Pancreas (tissue), 10 donors: ENCODE data around the gene ETV3. TPM values are rescaled to one million over a fixed set of nuclear protein-coding genes. Genes with fewer than 3 reads are reported as not detected.

Source experiments
- ATAC-seq, 4 donors: fragments of 200-7000 bp; cut with Tn5 transposase; one replicate each; pipeline versions ENCODE4 v1.8.0 to v1.9.1; 2020; ENCODE audit warnings: mild to moderate bottlenecking in 4 of 4, moderate library complexity in 4 of 4
- DNase-seq, 6 donors: peaks; one replicate each; pipeline ENCODE4 v3.0.0-alpha.2; 2020
- FAIRE-seq: peaks from 2 replicates; lab custom pipeline; 2012; peaks lifted over from hg19 to GRCh38; lab: Jason Lieb, UNC
- H3K27ac ChIP-seq, 4 donors: fragments of 200-600 bp; sonication (generic); 1 replicate in 3 of 4; 2 replicates in 1 of 4; pipeline versions ENCODE4 v1.5.0 to v1.8.0; 2020
- H3K27me3 ChIP-seq, 4 donors: fragments of 200-600 bp; one replicate each; pipeline ENCODE4 v1.8.0; 2021
- H3K36me3 ChIP-seq, 3 donors: fragments of 200-600 bp; sonication (generic) in 1 of 3; one replicate each; pipeline versions ENCODE4 v1.5.0 to v1.8.0; 2020 to 2021
- H3K4me1 ChIP-seq, 3 donors: fragments of 200-600 bp; one replicate each; pipeline ENCODE4 v1.8.0; 2021
- H3K4me3 ChIP-seq, 4 donors: fragments of 200-600 bp; sonication (generic) in 2 of 4; one replicate each; pipeline versions ENCODE4 v1.5.0 to v1.8.0; 2020 to 2021
- H3K9me3 ChIP-seq, 4 donors: fragments of 200-600 bp; one replicate each; pipeline ENCODE4 v1.8.0; 2021
- WGBS, 2 donors: extraction: QIAGEN DNeasy Blood & Tissue Kit; methylation state at CpG; one replicate each; pipeline ENCODE4 v1.1.7; 2013; 5-methylcytosine and 5-hydroxymethylcytosine counted together
- intact Hi-C, 3 donors: fragments of 100-400 bp; cut with DNase I; formaldehyde crosslinking; loops; one replicate each; pipeline versions ENCODE4 v1.11.1 to v1.14.2; 2022
- polyA plus RNA-seq, 2 donors: library from polyadenylated mRNA; stranded (reverse); fragments of 200-250 nt; gene quantifications; one replicate each; pipeline ENCODE4 v1.2.3, GENCODE V29; 2013
- total RNA-seq, 6 donors: library from RNA; stranded (reverse); fragmentation: NEBNext Ultra II Directional in 4 of 6; extraction: Animal tissue kit (Norgen Biotek cat#: 25700) in 4 of 6; gene quantifications; one replicate each; pipeline versions ENCODE4 v1.2.1 to v1.2.4, GENCODE V29; 2021 to 2023
- TF ChIP-seq, protein P1 (sequence below), 4 donors: fragments of 200-600 bp; sonication (generic) in 3 of 4; IDR thresholded peaks; one replicate each; pipeline versions ENCODE4 v1.5.0 to v1.8.0; 2021; ENCODE audit warnings: antibody characterized with exemption in 4 of 4
- donor health status: healthy with polysubstance abuse.
- donor health status: DM: no; HTN: no; CAD: no; lungs with moderate emphysema.
- donor health status: DM: no; HTN: no; CAD: no.
- donor health status: control.
- donor health status: control.
- donor health status: Bipolar disorder and iron deficiency.
- donor health status: DM: yes; HTN: yes; CAD: no.
- donor health status: DM: no; HTN: no; CAD: no.
- donor health status: DM: no; HTN: no; CAD: no.
- donor health status: DM: yes; HTN: yes; CAD: no.

ETV3 gene
- total and polyA plus RNA-seq, 8 donors = 2.9 to 12.9 (median 7.3) TPM

DNA sequence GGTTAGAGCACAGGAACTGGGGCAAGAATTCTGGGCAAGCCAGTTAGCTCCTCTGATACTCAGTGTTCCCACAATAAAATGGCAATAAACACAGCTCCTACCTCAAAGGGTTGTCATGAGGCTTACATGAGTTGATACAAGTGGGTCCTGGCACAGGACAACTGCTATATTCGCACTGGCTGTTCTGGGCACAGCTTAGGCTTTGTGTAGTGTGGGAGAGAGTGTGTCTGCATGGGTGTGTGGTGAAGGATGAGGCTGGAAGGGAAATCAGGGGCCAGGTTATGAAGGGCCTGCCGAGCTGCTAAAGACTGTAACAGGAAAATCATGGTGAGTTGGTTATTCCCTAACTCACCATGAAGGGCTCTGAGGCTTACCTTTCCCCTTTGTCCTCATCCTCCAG lies 18.7 kb downstream of the ETV3 start:
- no peaks in the 10 kb centered on the region for H3K27me3 ChIP-seq
- H3K4me3 ChIP-seq = no peak overlapping the region
- intact Hi-C loops = no loop called here
- H3K4me1 ChIP-seq = no peaks in the 10 kb centered on the region
- no peak for FAIRE-seq
- WGBS, 2 donors = 76 to 89% methylated on average over 2 of the region's 2 CpGs
- ATAC-seq = no peak
- TF ChIP-seq, protein P1, sequence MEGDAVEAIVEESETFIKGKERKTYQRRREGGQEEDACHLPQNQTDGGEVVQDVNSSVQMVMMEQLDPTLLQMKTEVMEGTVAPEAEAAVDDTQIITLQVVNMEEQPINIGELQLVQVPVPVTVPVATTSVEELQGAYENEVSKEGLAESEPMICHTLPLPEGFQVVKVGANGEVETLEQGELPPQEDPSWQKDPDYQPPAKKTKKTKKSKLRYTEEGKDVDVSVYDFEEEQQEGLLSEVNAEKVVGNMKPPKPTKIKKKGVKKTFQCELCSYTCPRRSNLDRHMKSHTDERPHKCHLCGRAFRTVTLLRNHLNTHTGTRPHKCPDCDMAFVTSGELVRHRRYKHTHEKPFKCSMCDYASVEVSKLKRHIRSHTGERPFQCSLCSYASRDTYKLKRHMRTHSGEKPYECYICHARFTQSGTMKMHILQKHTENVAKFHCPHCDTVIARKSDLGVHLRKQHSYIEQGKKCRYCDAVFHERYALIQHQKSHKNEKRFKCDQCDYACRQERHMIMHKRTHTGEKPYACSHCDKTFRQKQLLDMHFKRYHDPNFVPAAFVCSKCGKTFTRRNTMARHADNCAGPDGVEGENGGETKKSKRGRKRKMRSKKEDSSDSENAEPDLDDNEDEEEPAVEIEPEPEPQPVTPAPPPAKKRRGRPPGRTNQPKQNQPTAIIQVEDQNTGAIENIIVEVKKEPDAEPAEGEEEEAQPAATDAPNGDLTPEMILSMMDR (IDR thresholded peaks at IDR 0.05) = no peak
- DNase-seq = no peak
- no peaks in the 10 kb centered on the region for H3K9me3 ChIP-seq
- no peak overlapping the region for H3K27ac ChIP-seq
- peaks cover 0 to 9% (median 0%) of the 10 kb centered on the region in 3 donors for H3K36me3 ChIP-seq

DNA sequence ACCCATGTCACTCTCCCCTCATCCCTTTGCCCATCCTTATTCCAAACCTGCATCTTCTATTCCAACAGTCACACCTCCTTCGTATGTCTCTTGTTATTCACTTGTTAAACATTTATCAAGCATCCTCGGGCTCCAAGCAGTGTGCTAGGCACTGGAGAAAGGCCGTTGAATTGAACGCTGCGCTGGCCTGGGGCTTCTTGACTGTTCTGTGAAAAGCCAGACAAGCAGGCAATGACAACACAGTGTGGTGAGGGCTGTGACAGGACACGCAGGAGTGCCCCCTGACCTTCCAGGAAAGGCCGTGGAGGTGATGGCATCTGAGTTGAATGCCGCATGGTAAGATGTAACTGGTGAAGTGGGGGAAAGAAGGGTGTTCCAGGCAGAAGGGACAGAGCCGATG lies 19.2 kb downstream of the ETV3 start:
- Histone ChIP-seq H3K4me3 (no peak overlapping the region), H3K36me3 (peaks cover 0 to 9% (median 0%) of the 10 kb centered on the region in 3 donors), H3K9me3 (no peaks in the 10 kb centered on the region), H3K27ac (no peak overlapping the region), H3K4me1 (no peaks in the 10 kb centered on the region), H3K27me3 (no peaks in the 10 kb centered on the region)
- 76 to 87% methylated on average over 9 of the region's 9 CpGs for WGBS, 2 donors
- ATAC-seq (no peak), FAIRE-seq (no peak), DNase-seq (no peak)
- TF ChIP-seq, protein P1 (IDR thresholded peaks at IDR 0.05) = no peak
- intact Hi-C loops = no loop called here

DNA sequence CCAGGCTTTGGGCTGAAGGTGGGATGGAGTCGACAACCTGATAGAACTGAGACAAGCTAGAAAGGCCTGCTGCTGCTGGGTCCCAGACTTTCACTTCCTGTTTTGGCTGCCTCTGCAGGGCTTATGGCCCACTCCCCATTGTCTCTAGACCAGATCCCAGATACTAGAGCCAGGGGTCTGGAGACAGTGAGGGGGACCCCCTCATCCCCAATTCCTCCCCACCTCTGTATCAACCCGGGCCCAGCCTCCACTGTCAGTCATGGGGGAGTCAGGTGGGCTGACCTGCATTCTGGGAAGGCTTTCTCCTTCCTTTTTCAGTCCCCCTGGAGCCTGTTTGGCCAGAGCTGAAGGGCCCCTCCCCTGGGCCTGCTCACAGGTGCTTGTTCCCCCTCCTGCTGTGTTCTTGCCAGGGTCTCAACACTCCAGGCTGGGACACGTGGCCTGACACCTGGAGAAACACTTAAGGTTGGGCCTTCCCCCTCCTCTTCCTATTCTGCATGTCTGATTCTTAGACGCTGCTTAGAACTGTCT lies 20.6 kb downstream of the ETV3 start:
- Histone ChIP-seq H3K9me3 (no peaks in the 10 kb centered on the region), H3K27me3 (no peaks in the 10 kb centered on the region), H3K36me3 (no peaks in the 10 kb centered on the region), H3K27ac (no peak overlapping the region), H3K4me3 (no peak overlapping the region), H3K4me1 (no peaks in the 10 kb centered on the region)
- FAIRE-seq (no peak), DNase-seq (no peak), ATAC-seq (no peak)
- TF ChIP-seq, protein P1 (IDR thresholded peaks at IDR 0.05) = no peak
- WGBS, 2 donors = 62 to 69% methylated on average over 4 of the region's 4 CpGs
- intact Hi-C loops = no loop called here

DNA sequence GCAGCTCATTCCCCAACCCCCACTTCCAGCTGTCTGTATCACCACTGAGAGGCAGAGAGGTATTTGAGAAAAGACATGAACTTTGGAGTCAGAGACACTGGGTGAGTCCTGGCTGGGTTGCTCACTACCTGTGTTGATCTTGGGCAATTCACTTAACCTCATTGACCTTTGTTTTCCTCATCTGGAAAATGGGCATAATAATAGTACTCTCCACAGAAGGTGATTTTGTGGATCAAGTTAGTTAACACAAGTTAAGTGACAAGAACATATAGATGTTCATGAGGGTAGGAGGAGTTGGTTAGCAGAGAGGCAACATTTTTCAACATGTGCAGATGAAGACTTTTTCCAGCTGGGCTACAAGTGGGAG lies 21.5 kb downstream of the ETV3 start:
- H3K36me3 ChIP-seq = no peaks in the 10 kb centered on the region
- intact Hi-C loops = no loop called here

More for the DNA sequence above, 21.5 kb downstream of the ETV3 start:
- Histone ChIP-seq H3K9me3 (no peaks in the 10 kb centered on the region), H3K27ac (no peak overlapping the region), H3K27me3 (no peaks in the 10 kb centered on the region), H3K4me3 (no peak overlapping the region), H3K4me1 (no peaks in the 10 kb centered on the region)
- DNase-seq (no peak), FAIRE-seq (no peak), ATAC-seq (no peak)
- TF ChIP-seq, protein P1 (IDR thresholded peaks at IDR 0.05) = no peak
